Measurements from ENCODE around the gene MRPS23.

The MRPS23 gene

GRCh38 chr17:57849874-57850754, at the start of gene MRPS23:
Gene MRPS23 (minus strand): TSS chr17:57850044. CDS start chr17:57850010, 34 bp downstream.
- peak; percentile 97 for DNase-seq (ENCODE audit: low read depth)

DNA sequence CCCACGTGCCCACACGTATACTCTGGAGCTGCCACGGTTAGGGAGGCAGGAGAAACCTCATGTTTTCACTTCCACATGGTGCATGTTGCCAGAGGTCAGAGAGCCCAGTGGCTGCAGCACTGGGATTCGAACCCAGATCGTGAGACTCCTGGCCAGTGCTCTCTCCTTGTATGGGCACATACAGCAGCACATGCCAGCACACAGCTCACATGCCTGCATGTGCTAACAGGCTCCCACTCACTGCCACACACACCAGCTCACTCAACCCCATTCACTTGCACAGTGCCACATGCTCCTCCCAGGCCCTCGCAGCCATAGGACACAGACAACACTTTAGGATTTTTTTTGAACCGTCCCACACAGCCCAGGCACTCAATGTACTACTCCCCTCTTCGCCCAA, 49.5 kb upstream of the MRPS23 start:
- DNase-seq (ENCODE audit: low read depth) = no peak

GRCh38 chr17:57898487-57899311, 48.9 kb upstream of the MRPS23 start:
- DNase-seq (ENCODE audit: low read depth) = no peak

DNA sequence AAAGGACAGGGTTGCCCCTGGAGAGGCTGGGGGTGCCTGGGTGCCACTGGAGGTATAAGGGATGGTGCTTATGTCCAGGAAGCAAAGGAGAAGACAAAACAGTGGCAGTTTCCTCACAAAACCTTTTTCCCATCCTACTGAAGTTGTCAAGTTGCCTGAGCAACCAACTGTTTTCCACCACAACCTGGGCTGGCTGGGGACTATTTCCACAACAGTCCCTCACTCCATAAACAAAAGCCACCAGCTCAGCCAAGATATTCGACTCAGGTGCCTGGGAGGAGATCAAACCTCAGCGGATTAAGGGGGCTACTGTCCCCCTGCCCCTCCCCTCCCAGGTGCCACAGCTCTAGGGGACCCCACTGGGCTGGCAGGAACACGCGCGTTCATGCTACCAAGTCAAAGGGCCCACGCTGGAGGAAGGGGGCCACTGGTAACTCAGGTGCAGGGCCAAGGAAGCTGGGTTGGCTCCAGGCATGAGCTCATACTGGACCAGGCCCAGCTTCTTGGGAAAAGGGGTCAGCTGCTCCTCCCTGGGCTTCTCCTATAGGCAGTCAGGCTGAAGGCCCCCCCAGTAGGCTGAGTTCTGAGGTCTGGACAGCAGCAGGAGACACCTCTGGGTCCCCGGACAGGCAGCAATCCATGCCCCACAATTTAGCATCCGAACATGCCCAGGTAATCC, 45.7 kb upstream of the MRPS23 start:
- DNase-seq (ENCODE audit: low read depth) = no peak

- DNase-seq (ENCODE audit: low read depth) = no peak
These were observed 45.0 kb upstream of the MRPS23 start for GRCh38 chr17:57894848-57895247.

GRCh38 chr17:57892820-57893595, 43.2 kb upstream of the MRPS23 start:
- DNase-seq (ENCODE audit: low read depth) = peak; percentile 98

DNA sequence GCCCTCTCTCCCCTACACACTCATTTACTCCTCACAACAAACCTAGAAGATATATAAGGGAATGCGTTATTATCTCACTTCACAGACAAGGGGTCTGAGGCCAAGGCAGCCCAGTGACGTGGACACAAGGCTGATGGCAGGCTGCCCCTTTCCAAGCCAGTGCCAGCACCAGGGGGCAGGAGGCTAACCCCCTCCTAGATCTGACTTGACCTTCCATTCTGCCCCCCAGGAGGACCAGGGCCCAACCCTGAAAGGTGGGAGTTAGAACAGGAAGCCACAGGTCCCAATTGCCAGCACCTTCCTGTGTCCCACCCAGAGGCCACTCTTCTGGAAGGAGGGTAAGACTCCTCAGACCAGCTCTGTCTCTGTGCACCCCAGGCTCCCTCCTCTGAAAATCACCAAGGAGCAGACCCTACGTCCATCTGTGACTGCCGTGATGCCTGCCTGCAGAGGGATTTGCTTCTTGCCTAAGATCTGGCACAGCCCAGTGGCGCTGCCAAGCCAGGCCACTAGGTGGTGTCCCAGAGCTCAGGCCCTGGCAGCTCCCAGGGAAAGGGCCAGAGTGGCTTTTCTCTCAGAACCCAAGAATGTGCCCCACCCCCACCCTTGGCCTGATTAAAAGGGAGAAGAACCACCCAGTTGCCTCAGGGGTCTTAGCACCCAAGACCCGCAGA, 42.4 kb upstream of the MRPS23 start:
- peak; percentile 86 for DNase-seq (ENCODE audit: low read depth)

GRCh38 chr17:57890857-57891232, 41.0 kb upstream of the MRPS23 start:
- DNase-seq (ENCODE audit: low read depth) = no peak

- peak; percentile 72 for DNase-seq (ENCODE audit: low read depth)
These were observed 40.3 kb upstream of the MRPS23 start for GRCh38 chr17:57889892-57890856.

GRCh38 chr17:57889252-57889651, 39.4 kb upstream of the MRPS23 start:
- no peak for DNase-seq (ENCODE audit: low read depth)

GRCh38 chr17:57888311-57889216, 38.7 kb upstream of the MRPS23 start:
- no peak for DNase-seq (ENCODE audit: low read depth)

GRCh38 chr17:57887161-57887560, 37.3 kb upstream of the MRPS23 start:
- no peak for DNase-seq (ENCODE audit: low read depth)

DNA sequence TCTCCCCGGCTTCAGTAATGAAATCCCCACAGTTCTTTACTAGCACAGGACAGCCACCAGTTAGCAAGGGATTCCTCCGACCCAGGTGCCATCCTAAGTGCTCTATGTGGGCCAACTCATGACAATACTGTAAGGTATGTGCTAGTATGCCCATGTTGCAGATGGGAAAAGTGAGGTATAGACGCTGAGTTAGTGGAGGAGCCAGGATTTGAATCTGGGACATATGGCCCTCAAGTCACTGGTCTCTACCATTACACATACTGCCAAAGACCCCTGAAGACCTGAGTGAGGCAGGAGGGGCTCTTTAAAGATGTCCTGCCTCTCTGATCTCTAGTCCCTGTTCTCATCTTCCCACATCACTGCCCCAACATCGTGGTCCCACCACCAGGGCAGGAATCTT, 36.2 kb upstream of the MRPS23 start:
- DNase-seq (ENCODE audit: low read depth) = no peak

DNA sequence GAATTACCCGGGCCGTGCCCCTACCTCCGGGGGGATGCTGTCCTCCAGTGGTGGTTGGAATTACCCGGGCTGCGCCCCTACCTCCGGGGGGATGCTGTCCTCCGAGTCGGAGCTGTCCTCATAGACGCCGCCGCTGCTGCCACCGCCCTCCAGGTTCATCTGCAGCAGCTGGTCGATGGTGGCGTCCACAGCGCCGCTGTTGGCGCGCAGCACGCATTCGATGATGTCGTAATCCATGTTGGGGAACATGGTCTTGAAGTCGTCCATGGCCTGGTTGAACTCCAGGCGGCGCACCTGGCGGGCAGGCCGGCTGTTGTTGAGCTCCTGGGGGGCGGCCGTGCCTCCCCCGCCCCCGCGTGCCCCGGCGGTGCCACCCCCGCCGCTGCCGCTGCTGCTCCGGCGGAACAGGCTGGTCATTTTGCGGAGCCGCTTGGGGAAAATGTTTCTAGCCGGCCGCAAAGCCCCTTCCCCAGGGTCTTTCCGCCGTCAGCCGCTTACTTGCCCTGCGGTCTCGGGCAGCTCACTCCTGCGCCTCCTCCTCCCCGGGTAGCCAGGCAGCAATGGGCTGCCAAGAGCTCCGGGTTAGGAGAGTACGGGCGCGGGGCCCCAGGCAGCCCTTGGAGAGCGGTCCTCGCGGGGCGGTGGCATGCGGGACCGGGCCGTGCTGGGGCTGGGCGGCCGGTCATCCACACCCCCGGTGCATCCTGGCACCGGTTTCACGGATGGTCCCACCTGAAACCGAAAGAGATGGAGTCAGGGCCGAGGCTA, 35.5 kb upstream of the MRPS23 start:
- DNase-seq (ENCODE audit: low read depth) = no peak

DNA sequence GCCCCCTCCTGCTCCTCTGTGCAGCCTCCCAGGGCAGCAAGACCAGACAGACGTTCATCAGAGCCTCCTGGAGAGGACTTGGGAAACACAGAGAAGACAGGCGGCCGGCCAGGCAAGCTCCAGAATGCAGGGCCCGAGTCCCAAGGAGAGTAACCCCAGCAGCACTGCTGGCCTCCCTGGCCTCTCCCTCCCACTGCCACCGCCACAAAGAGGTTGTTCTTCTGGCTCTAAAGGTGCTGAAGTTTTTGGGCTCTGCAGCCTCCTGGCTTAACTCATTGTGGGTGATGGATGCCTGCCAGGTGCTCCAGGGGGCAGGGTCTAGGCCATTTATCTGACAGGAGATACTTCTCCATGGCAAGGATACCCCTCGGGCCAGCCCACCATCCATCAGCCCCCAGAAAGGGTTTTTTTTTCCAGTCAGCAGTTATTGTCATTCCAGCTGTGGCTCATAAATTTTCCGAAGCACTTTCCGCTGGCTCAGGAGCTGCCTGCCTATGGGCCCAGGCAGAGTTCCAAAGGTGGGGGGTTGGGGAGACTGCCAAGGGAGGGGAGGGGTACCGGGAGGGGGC, 32.0 kb upstream of the MRPS23 start:
- DNase-seq (ENCODE audit: low read depth) = no peak

- DNase-seq (ENCODE audit: low read depth) = peak; percentile 80
These were observed 31.3 kb upstream of the MRPS23 start for GRCh38 chr17:57881143-57881542.

DNA sequence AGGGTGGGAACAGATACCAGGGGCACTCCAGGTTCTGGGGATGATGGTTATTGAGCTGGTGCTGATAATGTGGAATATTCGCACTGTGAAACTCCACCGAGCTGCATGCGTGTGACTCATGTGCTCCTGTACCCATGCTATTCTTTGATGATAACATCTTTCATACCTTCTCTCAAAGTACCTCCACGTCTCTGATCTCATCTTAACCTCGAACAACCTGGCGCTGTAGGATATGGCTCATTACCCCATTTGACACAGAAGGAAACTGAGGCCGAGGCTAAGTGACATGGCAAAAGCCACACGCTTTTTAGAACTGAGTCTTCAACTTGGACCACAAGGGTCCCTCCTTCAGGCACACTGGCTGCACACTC, 30.2 kb upstream of the MRPS23 start:
- no peak for DNase-seq (ENCODE audit: low read depth)

Measured in fibroblast of the conjunctiva (primary cell).